HepG2 (cell line): ENCODE results near the gene TOLLIP. TPM values are rescaled to one million over a fixed set of nuclear protein-coding genes. Genes with fewer than 3 reads are reported as not detected.
A peak's percentile ranks its signal among the peaks of the same experiment; 100 is the strongest.

Experiments
- BRCA1 ChIP-seq: sonication (generic); formaldehyde crosslinking; IDR thresholded peaks from 2 replicates; pipeline ENCODE4 v1.4.0; 2020; ENCODE audit warnings: missing genetic modification reagents
- FOXM1 ChIP-seq: sonication (generic); formaldehyde crosslinking; IDR thresholded peaks from 2 replicates; pipeline ENCODE4 v1.5.0; 2020; ENCODE audit warnings: missing genetic modification reagents
- ZNF274 ChIP-seq: sonication (generic); formaldehyde crosslinking; IDR thresholded peaks from 2 replicates; pipeline ENCODE4 v1.5.1; 2020; ENCODE audit warnings: mild to moderate bottlenecking, missing genetic modification reagents
- ZNF510 ChIP-seq: sonication (generic); formaldehyde crosslinking; IDR thresholded peaks from 2 replicates; pipeline ENCODE4 v1.4.0; 2020; ENCODE audit warnings: low read depth, mild to moderate bottlenecking, missing genetic modification reagents
- ZNF543 ChIP-seq: sonication (generic); formaldehyde crosslinking; IDR thresholded peaks from 2 replicates; pipeline ENCODE4 v1.4.0; 2020; ENCODE audit warnings: mild to moderate bottlenecking, missing genetic modification reagents
- ZNF777 ChIP-seq: sonication (generic); formaldehyde crosslinking; IDR thresholded peaks from 2 replicates; pipeline ENCODE4 v1.4.0; 2020; ENCODE audit warnings: missing genetic modification reagents
- ZSCAN21 ChIP-seq: sonication (generic); formaldehyde crosslinking; IDR thresholded peaks from 2 replicates; pipeline ENCODE4 v1.8.0; 2022; ENCODE audit warnings: mild to moderate bottlenecking, missing genetic modification reagents, moderate library complexity, borderline replicate concordance
- polyA plus RNA-seq, 8 experiments: library from polyadenylated mRNA; depleted of rRNA in 3 of 8; stranded (reverse) in 7 of 8; unstranded in 1 of 8; fragments of >200 nt; fragmentation: Illumina TruSeq in 4 of 8; extraction: Trizol in 4 of 8; gene quantifications; 2 replicates each; pipeline versions ENCODE4 v1.2.1 to v1.2.3, GENCODE V29; 2011 to 2016; ENCODE audit warnings: low read depth in 4 of 8, missing spikeins in 1 of 8, mixed read lengths in 1 of 8; ENCODE audit not compliant: insufficient read depth in 1 of 8
- total RNA-seq, 5 experiments: library from RNA; depleted of rRNA; stranded (reverse); fragments of >200 nt; fragmentation: Illumina TruSeq; extraction: Trizol; gene quantifications; 2 replicates each; pipeline ENCODE4 v1.2.3, GENCODE V29; 2016; ENCODE audit warnings: low read depth in 1 of 5
- TF ChIP-seq, protein P1 (sequence below): IDR thresholded peaks from 2 replicates; pipeline ENCODE4 v1.6.1; 2016; ENCODE audit warnings: mild to moderate bottlenecking
- TF ChIP-seq, protein P2 (sequence below): sonication (generic); formaldehyde crosslinking; IDR thresholded peaks from 2 replicates; pipeline ENCODE4 v1.9.0; 2021; ENCODE audit warnings: mild to moderate bottlenecking, missing genetic modification reagents
- TF ChIP-seq, protein P3 (sequence below): sonication (generic); formaldehyde crosslinking; IDR thresholded peaks from one replicate; pipeline ENCODE4 v1.5.1; 2020; ENCODE audit warnings: mild to moderate bottlenecking, missing genetic modification reagents; ENCODE audit errors: not compliant biosample characterization

TOLLIP gene
- total and polyA plus RNA-seq, 2 of the 13 experiments (the other 11 are each of a cell fraction or from before 2014, with no cell fraction given): 25.9 to 47.5 TPM

DNA sequence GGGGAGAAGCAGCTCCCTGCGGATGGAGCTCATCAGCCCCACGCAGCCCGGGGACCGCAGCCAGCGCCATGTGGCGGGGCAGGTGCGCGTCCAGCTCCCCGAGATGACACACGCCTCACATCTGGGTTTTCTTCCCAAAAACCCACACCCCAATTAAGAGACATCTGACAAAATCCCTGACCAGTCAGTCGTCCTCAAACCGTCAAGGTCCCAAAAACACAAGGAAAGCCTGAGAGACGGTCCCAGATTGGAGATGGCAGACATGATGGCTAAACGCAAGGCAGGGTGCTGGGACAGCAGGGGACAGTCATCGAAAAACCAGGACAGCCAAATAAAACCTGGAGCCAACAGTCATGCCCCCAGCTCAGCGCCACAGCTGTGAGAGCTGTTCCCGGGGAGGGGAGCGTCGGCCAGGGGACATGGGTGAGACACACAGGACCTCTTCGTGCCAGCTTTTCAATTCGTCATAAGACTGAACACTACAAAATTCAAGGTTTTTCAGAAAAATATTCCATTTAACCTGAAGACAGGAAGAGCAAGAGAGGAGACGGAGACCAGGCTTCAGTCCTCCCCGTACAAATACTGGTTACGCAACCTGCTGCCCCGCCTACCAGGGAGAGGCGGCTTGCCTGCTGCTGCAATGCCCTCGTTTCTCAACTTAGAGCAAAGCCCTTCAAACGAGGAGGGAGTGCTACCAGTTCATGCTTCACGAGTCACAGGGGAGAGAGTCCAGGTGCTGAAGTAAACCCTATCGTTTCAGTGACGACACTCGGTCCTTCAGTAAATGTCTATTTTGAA lies 10.5 kb downstream of the TOLLIP start (continued):
- TF ChIP-seq ZNF510: peak; percentile 65; the same call in 1 of the 2 replicates
- TF ChIP-seq FOXM1 (CRISPR knock-in tag): no peak
- TF ChIP-seq, protein P1, sequence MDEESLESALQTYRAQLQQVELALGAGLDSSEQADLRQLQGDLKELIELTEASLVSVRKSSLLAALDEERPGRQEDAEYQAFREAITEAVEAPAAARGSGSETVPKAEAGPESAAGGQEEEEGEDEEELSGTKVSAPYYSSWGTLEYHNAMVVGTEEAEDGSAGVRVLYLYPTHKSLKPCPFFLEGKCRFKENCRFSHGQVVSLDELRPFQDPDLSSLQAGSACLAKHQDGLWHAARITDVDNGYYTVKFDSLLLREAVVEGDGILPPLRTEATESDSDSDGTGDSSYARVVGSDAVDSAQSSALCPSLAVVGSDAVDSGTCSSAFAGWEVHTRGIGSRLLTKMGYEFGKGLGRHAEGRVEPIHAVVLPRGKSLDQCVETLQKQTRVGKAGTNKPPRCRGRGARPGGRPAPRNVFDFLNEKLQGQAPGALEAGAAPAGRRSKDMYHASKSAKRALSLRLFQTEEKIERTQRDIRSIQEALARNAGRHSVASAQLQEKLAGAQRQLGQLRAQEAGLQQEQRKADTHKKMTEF (CRISPR knock-in tag): peak; percentile 53; the same call in 1 of the 2 replicates
- no peak for TF ChIP-seq ZSCAN21 (CRISPR knock-in tag)
- no peak for TF ChIP-seq ZNF777 (CRISPR knock-in tag)
- TF ChIP-seq ZNF274 (CRISPR knock-in tag): no peak
- TF ChIP-seq, protein P2, sequence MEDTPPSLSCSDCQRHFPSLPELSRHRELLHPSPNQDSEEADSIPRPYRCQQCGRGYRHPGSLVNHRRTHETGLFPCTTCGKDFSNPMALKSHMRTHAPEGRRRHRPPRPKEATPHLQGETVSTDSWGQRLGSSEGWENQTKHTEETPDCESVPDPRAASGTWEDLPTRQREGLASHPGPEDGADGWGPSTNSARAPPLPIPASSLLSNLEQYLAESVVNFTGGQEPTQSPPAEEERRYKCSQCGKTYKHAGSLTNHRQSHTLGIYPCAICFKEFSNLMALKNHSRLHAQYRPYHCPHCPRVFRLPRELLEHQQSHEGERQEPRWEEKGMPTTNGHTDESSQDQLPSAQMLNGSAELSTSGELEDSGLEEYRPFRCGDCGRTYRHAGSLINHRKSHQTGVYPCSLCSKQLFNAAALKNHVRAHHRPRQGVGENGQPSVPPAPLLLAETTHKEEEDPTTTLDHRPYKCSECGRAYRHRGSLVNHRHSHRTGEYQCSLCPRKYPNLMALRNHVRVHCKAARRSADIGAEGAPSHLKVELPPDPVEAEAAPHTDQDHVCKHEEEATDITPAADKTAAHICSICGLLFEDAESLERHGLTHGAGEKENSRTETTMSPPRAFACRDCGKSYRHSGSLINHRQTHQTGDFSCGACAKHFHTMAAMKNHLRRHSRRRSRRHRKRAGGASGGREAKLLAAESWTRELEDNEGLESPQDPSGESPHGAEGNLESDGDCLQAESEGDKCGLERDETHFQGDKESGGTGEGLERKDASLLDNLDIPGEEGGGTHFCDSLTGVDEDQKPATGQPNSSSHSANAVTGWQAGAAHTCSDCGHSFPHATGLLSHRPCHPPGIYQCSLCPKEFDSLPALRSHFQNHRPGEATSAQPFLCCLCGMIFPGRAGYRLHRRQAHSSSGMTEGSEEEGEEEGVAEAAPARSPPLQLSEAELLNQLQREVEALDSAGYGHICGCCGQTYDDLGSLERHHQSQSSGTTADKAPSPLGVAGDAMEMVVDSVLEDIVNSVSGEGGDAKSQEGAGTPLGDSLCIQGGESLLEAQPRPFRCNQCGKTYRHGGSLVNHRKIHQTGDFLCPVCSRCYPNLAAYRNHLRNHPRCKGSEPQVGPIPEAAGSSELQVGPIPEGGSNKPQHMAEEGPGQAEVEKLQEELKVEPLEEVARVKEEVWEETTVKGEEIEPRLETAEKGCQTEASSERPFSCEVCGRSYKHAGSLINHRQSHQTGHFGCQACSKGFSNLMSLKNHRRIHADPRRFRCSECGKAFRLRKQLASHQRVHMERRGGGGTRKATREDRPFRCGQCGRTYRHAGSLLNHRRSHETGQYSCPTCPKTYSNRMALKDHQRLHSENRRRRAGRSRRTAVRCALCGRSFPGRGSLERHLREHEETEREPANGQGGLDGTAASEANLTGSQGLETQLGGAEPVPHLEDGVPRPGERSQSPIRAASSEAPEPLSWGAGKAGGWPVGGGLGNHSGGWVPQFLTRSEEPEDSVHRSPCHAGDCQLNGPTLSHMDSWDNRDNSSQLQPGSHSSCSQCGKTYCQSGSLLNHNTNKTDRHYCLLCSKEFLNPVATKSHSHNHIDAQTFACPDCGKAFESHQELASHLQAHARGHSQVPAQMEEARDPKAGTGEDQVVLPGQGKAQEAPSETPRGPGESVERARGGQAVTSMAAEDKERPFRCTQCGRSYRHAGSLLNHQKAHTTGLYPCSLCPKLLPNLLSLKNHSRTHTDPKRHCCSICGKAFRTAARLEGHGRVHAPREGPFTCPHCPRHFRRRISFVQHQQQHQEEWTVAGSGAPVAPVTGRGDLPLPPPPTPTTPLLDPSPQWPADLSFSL (CRISPR knock-in tag): no peak
- TF ChIP-seq BRCA1: no peak
- TF ChIP-seq, protein P3, sequence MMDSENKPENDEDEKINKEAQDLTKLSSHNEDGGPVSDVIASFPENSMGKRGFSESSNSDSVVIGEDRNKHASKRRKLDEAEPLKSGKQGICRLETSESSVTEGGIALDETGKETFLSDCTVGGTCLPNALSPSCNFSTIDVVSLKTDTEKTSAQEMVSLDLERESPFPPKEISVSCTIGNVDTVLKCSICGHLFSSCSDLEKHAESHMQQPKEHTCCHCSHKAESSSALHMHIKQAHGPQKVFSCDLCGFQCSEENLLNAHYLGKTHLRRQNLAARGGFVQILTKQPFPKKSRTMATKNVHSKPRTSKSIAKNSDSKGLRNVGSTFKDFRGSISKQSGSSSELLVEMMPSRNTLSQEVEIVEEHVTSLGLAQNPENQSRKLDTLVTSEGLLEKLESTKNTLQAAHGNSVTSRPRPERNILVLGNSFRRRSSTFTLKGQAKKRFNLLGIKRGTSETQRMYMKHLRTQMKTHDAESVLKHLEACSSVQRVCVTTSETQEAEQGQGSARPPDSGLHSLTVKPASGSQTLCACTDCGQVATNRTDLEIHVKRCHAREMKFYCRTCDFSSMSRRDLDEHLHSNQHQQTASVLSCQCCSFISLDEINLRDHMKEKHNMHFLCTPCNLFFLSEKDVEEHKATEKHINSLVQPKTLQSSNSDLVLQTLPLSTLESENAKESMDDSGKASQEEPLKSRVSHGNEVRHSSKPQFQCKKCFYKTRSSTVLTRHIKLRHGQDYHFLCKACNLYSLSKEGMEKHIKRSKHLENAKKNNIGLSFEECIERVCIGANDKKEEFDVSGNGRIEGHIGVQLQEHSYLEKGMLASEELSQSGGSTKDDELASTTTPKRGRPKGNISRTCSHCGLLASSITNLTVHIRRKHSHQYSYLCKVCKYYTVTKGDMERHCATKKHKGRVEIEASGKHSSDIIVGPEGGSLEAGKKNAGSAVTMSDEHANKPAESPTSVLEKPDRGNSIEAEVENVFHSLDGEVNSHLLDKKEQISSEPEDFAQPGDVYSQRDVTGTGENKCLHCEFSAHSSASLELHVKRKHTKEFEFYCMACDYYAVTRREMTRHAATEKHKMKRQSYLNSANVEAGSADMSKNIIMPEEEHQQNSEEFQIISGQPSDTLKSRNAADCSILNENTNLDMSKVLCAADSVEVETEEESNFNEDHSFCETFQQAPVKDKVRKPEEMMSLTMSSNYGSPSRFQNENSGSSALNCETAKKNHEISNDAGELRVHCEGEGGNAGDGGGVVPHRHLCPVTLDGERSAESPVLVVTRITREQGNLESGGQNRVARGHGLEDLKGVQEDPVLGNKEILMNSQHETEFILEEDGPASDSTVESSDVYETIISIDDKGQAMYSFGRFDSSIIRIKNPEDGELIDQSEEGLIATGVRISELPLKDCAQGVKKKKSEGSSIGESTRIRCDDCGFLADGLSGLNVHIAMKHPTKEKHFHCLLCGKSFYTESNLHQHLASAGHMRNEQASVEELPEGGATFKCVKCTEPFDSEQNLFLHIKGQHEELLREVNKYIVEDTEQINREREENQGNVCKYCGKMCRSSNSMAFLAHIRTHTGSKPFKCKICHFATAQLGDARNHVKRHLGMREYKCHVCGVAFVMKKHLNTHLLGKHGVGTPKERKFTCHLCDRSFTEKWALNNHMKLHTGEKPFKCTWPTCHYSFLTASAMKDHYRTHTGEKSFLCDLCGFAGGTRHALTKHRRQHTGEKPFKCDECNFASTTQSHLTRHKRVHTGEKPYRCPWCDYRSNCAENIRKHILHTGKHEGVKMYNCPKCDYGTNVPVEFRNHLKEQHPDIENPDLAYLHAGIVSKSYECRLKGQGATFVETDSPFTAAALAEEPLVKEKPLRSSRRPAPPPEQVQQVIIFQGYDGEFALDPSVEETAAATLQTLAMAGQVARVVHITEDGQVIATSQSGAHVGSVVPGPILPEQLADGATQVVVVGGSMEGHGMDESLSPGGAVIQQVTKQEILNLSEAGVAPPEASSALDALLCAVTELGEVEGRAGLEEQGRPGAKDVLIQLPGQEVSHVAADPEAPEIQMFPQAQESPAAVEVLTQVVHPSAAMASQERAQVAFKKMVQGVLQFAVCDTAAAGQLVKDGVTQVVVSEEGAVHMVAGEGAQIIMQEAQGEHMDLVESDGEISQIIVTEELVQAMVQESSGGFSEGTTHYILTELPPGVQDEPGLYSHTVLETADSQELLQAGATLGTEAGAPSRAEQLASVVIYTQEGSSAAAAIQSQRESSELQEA (CRISPR knock-in tag): no peak
- TF ChIP-seq ZNF543 (CRISPR knock-in tag): 0 out of 2 replicates have a peak, but pooled peaks have one; percentile 52
